HG03571 (cell line): ENCODE measurements around the gene IPO5.

Source experiments
- ATAC-seq: cut with Tn5 transposase; IDR thresholded peaks from one replicate; pipeline ENCODE4 v1.9.1; 2021; ENCODE audit not compliant: unreplicated experiment

Gene IPO5

GRCh38 chr13:98054301-98054700 lies 100.8 kb downstream of the IPO5 start:
- no peak for ATAC-seq

DNA sequence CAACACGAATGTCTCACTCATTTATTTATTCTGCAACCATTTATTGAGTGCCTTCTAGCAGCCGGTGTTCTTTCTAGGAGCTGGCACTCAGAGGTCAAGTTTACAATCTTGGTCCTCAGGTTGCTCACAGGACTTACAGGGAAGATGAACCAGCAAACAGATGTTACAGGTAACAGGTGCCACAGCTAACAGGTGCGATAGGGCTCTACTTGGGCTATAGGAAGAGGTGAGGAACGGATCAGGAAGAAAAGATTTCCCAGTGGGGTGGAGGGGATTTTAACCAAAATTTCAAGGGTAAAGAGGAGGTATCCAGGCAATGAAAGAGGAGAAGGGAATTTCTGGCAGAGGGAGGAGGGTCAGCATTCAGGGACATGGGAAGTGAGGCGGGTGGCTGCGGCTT lies 102.1 kb downstream of the IPO5 start:
- no peak for ATAC-seq

GRCh38 chr13:98056839-98057410 lies 103.5 kb downstream of the IPO5 start:
- no peak for ATAC-seq

DNA sequence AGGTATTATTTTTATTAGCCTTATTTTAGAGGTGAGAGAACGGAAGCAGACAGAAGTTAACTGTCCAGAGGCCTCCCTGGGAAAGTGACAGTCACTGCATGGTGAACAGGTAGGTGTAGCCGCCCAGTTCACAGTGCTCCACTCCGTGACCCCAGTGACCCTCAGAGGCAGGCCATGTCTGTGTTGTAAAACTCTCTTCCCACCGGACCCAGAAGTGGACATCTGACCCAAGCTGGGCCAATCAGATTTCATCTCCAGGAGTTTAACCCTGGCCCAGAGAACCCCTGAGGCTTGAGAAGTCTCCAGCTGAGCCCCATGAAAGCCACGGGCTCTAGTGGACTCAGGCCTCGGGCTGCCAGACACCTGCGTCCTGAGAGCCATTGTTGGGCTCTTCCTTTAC lies 105.8 kb downstream of the IPO5 start:
- no peak for ATAC-seq

- no peak for ATAC-seq
These were observed 106.8 kb downstream of the IPO5 start for GRCh38 chr13:98060282-98060681.

GRCh38 chr13:98065468-98065867 lies 112.0 kb downstream of the IPO5 start:
- no peak for ATAC-seq

- ATAC-seq = no peak
These were observed 113.2 kb downstream of the IPO5 start for GRCh38 chr13:98066636-98067035.

DNA sequence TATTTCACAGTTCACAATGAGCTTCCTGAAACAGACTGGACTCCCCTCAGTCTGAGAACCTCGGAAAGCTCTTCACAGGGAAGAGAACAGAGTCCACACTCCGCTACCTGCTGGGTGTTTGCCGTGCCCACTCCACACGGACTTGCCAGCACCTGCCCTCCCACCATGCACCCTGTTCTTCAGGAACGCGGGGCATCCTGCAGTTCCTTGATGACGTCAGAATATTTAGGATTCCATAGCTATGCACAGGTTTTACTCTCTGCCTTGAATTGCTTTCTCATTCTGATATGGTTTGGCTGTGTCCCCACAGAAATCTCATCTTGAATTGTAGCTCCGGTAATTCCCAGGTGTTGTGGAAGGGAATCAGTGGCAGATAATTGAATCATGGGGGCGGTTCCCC lies 115.0 kb downstream of the IPO5 start:
- ATAC-seq = no peak

- no peak for ATAC-seq
These were observed 116.5 kb downstream of the IPO5 start for GRCh38 chr13:98069985-98070384.

DNA sequence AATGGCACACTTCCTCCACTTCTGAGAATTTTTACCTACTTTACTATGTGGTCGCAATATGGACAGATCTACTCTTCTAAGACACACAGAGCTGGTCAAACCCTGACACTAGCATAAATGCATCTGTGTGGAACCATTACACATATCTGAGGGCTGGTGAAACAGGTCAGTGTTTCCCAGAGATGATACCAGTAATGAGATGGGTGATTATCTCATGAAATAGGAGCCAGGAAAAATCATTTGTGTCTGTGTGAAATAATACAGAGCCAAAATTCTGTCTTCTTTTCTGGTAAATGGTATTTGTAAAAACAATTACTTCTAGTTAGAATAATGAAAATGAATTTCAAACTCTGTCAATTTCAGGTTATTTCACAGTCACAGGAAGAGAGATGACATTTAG lies 117.8 kb downstream of the IPO5 start:
- ATAC-seq = no peak

GRCh38 chr13:98072476-98072875 lies 119.0 kb downstream of the IPO5 start:
- no peak for ATAC-seq
